Activated CD4-positive, alpha-beta T cell treated with anti-CD3 and anti-CD28 coated beads for 36 hours (primary cell): Measurements from ENCODE around the gene TREH. TPM values are rescaled to one million over a fixed set of nuclear protein-coding genes. Genes with fewer than 3 reads are reported as not detected.

Experiments
- ATAC-seq: fragments of 200-7000 bp; cut with Tn5 transposase; one replicate; pipeline ENCODE4 v1.10.0; 2021; ENCODE audit warnings: mild to moderate bottlenecking, moderate library complexity
- CTCF ChIA-PET: fragments of 350-600 bp; sonication (Branson Sonifier 250); formaldehyde crosslinking; loops from one replicate; lab custom pipeline; 2021; ENCODE audit warnings: antibody characterized with exemption; lab: Charles Lee
- POLR2A ChIA-PET: fragments of 350-600 bp; sonication (Branson Sonifier 250); formaldehyde crosslinking; loops from one replicate; lab custom pipeline; 2021; ENCODE audit warnings: antibody characterized with exemption, inconsistent platforms; lab: Charles Lee
- DNase-seq: peaks from one replicate; pipeline ENCODE4 v3.0.0-alpha.2; 2020
- H3K27ac Mint-ChIP-seq: one replicate; pipeline ENCODE4 v1.8.0; 2021; ENCODE audit warnings: mixed read lengths
- H3K27me3 Mint-ChIP-seq: one replicate; pipeline ENCODE4 v1.8.0; 2021; ENCODE audit warnings: mixed read lengths
- H3K36me3 Mint-ChIP-seq: one replicate; pipeline ENCODE4 v1.8.0; 2021; ENCODE audit warnings: low read depth, mixed read lengths
- H3K4me1 Mint-ChIP-seq: one replicate; pipeline ENCODE4 v1.8.0; 2021; ENCODE audit warnings: mixed read lengths
- H3K4me3 Mint-ChIP-seq: one replicate; pipeline ENCODE4 v1.8.0; 2021; ENCODE audit warnings: mild to moderate bottlenecking, moderate library complexity, mixed read lengths
- H3K9me3 Mint-ChIP-seq: one replicate; pipeline ENCODE4 v1.8.0; 2021; ENCODE audit warnings: low read depth, mixed read lengths
- intact Hi-C, 2 experiments: fragments of 100-400 bp; cut with DNase I in 1 of 2; cut with micrococcal nuclease in 1 of 2; formaldehyde crosslinking; loops; one replicate each; pipeline versions ENCODE4 v1.14.2 to v1.15.1; 2022 to 2024; cut with DNase I, micrococcal nuclease
- total RNA-seq, 2 experiments: library from RNA; stranded (reverse); gene quantifications; one replicate each; pipeline ENCODE4 v1.2.3, GENCODE V29; 2021

Gene TREH
- total RNA-seq, 2 experiments from 2014 or later, result not detected

DNA sequence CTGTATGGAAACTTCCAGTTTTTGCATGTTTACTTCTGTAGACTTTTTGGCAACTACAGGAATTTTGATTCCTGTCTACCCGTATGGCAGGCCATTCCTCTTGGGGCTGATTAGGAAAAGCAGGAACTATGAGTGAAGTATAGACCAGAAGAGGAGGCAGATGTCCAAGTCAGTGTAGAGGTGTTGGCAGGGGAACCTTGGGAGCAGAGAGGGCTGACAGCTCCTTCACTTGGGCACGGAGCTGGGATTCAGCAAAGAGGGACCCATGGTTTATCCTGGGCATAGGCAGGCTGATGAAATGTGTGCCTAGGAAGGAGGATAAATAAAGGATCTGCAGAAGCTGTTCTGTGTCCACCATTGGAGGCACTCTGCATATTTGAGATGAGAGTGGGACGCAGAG is 33.1 kb downstream of the TREH start:
- no peak overlapping the region for H3K27ac Mint-ChIP-seq
- H3K9me3 Mint-ChIP-seq, result no peaks in the 10 kb centered on the region
- no peak for ATAC-seq
- H3K4me3 Mint-ChIP-seq, result no peak overlapping the region
- intact Hi-C loops, result no loop called here
- CTCF ChIA-PET, result interaction anchor here (0.6 to 1.8 kb wide), 3 partner anchors 11 to 662 kb away, joined by 3 to 6 read pairs (median 5); no protein-coding TSS in a partner anchor
- H3K36me3 Mint-ChIP-seq, result no peaks in the 10 kb centered on the region
- no peaks in the 10 kb centered on the region for H3K27me3 Mint-ChIP-seq
- no peaks in the 10 kb centered on the region for H3K4me1 Mint-ChIP-seq
- POLR2A ChIA-PET, result interaction anchor here (0.7 kb wide), 1 partner anchor 40 kb away, joined by 3 read pairs; no protein-coding TSS in a partner anchor
- no peak for DNase-seq

- H3K9me3 Mint-ChIP-seq, result no peaks in the 10 kb centered on the region
- ATAC-seq, result no peak
- CTCF ChIA-PET, result interaction anchor here (0.7 to 2.1 kb wide), 3 partner anchors 15 to 36 kb away, joined by 3 to 4 read pairs (median 3); no protein-coding TSS in a partner anchor
Observed at GRCh38 chr11:118645066-118645715, 34.3 kb downstream of the TREH start.

GRCh38 chr11:118644496-118644895 is 35.0 kb downstream of the TREH start:
- Mint-ChIP-seq H3K36me3 (no peaks in the 10 kb centered on the region), H3K27ac (no peak overlapping the region), H3K4me1 (no peaks in the 10 kb centered on the region), H3K4me3 (no peak overlapping the region), H3K27me3 (no peaks in the 10 kb centered on the region), H3K9me3 (no peaks in the 10 kb centered on the region)
- no peak for DNase-seq
- CTCF ChIA-PET, result interaction anchor here (1.0 to 2.1 kb wide), 4 partner anchors 14 to 36 kb away, joined by 3 to 4 read pairs (median 3); no protein-coding TSS in a partner anchor
- POLR2A ChIA-PET, result no interaction called here
- no peak for ATAC-seq
- intact Hi-C loops, result no loop called here

More at GRCh38 chr11:118645066-118645715, 34.3 kb downstream of the TREH start:
- Mint-ChIP-seq H3K4me1 (no peaks in the 10 kb centered on the region), H3K4me3 (no peak overlapping the region), H3K27me3 (no peaks in the 10 kb centered on the region), H3K36me3 (no peaks in the 10 kb centered on the region), H3K27ac (no peak overlapping the region)
- intact Hi-C loops, result no loop called here
- POLR2A ChIA-PET, result no interaction called here
- DNase-seq, result no peak

- DNase-seq (no peak), ATAC-seq (no peak)
- POLR2A ChIA-PET, result no interaction called here
- Mint-ChIP-seq H3K4me1 (no peaks in the 10 kb centered on the region), H3K9me3 (no peaks in the 10 kb centered on the region), H3K27ac (no peak overlapping the region), H3K4me3 (no peak overlapping the region), H3K27me3 (no peaks in the 10 kb centered on the region), H3K36me3 (no peaks in the 10 kb centered on the region)
- intact Hi-C loops, result no loop called here
- CTCF ChIA-PET, result interaction anchor here (1.0 to 2.1 kb wide), 3 partner anchors 14 to 35 kb away, joined by 3 to 4 read pairs (median 3); no protein-coding TSS in a partner anchor
Observed at GRCh38 chr11:118643995-118644345, 35.5 kb downstream of the TREH start.

GRCh38 chr11:118643142-118643994 is 36.1 kb downstream of the TREH start:
- ATAC-seq (no peak), DNase-seq (no peak)
- CTCF ChIA-PET, result interaction anchor here (1.0 to 2.1 kb wide), 4 partner anchors 15 to 46 kb away, joined by 3 to 4 read pairs (median 3); no protein-coding TSS in a partner anchor
- Mint-ChIP-seq H3K9me3 (no peaks in the 10 kb centered on the region), H3K4me3 (no peak overlapping the region), H3K36me3 (no peaks in the 10 kb centered on the region), H3K4me1 (no peaks in the 10 kb centered on the region), H3K27me3 (no peaks in the 10 kb centered on the region), H3K27ac (no peak overlapping the region)
- POLR2A ChIA-PET, result interaction anchor here (0.6 kb wide), 1 partner anchor 38 kb away, joined by 3 read pairs; no protein-coding TSS in a partner anchor
- intact Hi-C loops, result no loop called here

DNA sequence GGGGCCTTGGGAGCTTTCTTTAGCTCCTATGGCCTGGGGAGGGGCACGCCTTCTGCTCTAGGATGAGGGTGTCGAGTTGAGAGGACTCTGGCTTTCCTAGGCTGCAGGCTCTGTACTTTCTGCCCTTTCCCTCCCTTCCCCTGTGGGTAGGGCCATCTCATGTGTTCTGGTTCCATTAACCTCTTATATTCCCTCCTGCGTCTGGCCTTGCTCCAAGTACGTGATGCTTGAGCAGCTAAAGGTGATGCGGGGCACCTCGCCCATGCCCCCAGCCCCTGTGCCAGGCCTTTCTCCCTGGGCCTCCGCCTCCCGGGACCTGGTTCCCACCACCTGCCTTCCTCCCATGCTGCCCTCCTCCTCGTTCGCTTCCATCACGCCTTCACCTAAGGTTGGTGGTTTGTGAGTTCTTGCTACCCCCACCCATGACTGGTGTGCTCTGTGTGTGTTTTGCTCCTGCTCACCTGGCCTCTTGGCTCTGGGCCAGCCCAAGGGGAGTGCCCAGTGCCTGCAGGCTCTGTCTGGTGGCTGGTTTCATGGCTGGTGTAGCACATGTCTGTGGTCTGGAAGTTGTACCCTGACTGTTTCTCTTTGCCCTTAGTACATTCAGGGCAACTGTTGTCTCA is 37.9 kb downstream of the TREH start:
- no peak overlapping the region for H3K27ac Mint-ChIP-seq

DNA sequence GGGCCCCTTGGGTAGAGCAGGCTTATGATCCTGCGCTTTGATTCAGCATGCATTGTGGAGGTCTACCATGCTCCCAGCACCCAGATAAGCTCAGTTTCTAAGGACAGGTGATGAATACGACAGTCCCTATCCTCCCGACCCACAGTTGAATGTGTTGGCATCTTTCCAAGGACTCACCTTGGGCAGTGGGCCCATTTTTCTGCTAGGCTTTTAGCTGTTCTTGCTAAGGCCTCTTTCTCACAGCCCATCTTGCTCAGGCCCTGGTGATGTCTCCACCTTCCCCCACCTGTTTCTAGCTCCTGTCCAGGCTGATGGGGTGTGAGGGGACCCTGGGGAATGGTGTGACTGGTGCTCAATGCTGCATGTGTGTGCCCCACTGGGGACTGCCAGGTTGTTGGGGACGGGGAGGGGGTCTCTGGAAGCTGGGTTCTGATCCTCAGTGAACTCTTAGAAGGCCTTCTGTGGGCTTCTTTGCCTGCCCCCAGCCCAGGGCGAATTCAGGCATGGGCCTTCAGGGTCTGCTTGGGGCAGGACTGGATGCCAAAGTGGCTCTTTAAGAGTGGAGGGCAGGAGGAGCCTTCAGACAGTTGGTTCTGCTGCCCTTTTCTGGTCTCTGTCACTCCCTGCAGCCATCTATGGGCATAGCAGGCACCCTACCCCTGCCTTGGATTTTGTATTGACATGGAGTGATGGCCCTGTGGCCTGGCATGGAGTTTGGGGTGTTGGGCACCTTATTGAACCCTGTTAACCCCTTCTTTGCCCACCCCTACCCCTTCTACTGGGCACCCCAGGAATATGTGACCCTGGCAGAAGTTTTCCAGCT is 38.9 kb downstream of the TREH start:
- no peak overlapping the region for H3K4me3 Mint-ChIP-seq
- no peak for DNase-seq
- no peaks in the 10 kb centered on the region for H3K4me1 Mint-ChIP-seq
- ChIA-PET POLR2A (interaction anchor here (0.6 kb wide), 1 partner anchor 201 kb away, joined by 4 read pairs; no protein-coding TSS in a partner anchor), CTCF (interaction anchor here (0.5 to 2.6 kb wide), 6 partner anchors 12 to 268 kb away, joined by 3 to 12 read pairs (median 4); no protein-coding TSS in a partner anchor)
- no peak overlapping the region for H3K27ac Mint-ChIP-seq
- no peaks in the 10 kb centered on the region for H3K27me3 Mint-ChIP-seq
- intact Hi-C loops, result no loop called here
- ATAC-seq, result no peak
- H3K36me3 Mint-ChIP-seq, result no peaks in the 10 kb centered on the region
- no peaks in the 10 kb centered on the region for H3K9me3 Mint-ChIP-seq

More for the DNA sequence above, 37.9 kb downstream of the TREH start:
- DNase-seq (no peak), ATAC-seq (no peak)
- H3K4me3 Mint-ChIP-seq, result no peak overlapping the region
- no peaks in the 10 kb centered on the region for H3K4me1 Mint-ChIP-seq
- POLR2A ChIA-PET, result no interaction called here
- CTCF ChIA-PET, result interaction anchor here (0.8 to 2.6 kb wide), 5 partner anchors 11 to 269 kb away, joined by 3 to 12 read pairs (median 4); no protein-coding TSS in a partner anchor
- no peaks in the 10 kb centered on the region for H3K9me3 Mint-ChIP-seq
- H3K27me3 Mint-ChIP-seq, result no peaks in the 10 kb centered on the region
- intact Hi-C loops, result no loop called here
- H3K36me3 Mint-ChIP-seq, result no peaks in the 10 kb centered on the region

DNA sequence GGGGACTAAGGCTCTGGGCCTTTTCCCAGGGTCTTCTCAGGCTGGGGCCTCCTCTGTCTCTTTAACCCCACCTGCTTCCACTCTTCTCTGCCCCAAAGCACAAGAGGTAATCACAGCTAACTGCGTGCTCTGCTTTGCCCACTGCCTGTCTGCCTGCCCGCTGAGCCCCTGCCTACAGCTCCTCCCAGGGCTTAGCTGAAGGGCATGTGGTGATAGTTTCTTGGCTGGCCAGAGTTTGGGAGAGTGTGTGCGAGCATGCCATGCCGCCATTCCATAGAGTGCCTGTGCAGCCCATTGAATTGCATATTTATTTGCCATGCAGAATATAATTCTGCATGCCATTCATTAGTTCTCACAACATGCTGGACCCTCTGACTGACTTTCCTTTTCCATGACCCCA is 39.6 kb downstream of the TREH start:
- ATAC-seq (no peak), DNase-seq (no peak)
- intact Hi-C loops, result no loop called here
- Mint-ChIP-seq H3K9me3 (no peaks in the 10 kb centered on the region), H3K4me1 (no peaks in the 10 kb centered on the region), H3K36me3 (no peaks in the 10 kb centered on the region), H3K4me3 (no peak overlapping the region), H3K27me3 (no peaks in the 10 kb centered on the region), H3K27ac (no peak overlapping the region)
- ChIA-PET CTCF (interaction anchor here (0.5 to 2.6 kb wide), 6 partner anchors 12 to 179 kb away, joined by 3 to 12 read pairs (median 4); no protein-coding TSS in a partner anchor), POLR2A (interaction anchor here (0.6 kb wide), 1 partner anchor 200 kb away, joined by 4 read pairs; no protein-coding TSS in a partner anchor)

DNA sequence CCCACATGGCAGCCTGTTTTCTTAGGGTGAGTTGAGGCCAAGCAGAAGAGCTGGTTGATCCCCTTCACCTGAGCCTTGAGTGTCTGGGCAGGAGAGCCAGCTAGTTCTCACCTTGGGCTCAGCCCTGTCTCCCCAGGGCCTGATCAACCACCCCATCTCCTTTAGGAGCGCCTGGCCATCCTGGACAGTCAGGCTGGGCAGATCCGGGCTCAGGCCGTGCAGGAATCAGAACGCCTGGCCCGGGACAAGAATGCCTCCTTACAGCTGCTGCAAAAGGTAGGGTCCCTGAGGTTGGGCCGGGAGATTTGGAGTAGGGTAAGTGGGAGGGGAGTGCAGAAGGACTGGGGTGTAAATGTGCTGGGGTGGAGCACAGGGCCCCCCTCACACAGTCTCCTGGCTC is 40.7 kb downstream of the TREH start:
- no peak overlapping the region for H3K27ac Mint-ChIP-seq
- no peaks in the 10 kb centered on the region for H3K27me3 Mint-ChIP-seq
- no peaks in the 10 kb centered on the region for H3K9me3 Mint-ChIP-seq
- intact Hi-C loops, result no loop called here
- ChIA-PET CTCF (interaction anchor here (0.6 kb wide), 1 partner anchor 394 kb away, joined by 4 read pairs; no protein-coding TSS in a partner anchor), POLR2A (no interaction called here)
- H3K4me1 Mint-ChIP-seq, result no peaks in the 10 kb centered on the region
- no peak overlapping the region for H3K4me3 Mint-ChIP-seq
- no peaks in the 10 kb centered on the region for H3K36me3 Mint-ChIP-seq
- ATAC-seq (no peak), DNase-seq (no peak)

GRCh38 chr11:118636569-118637290 is 42.7 kb downstream of the TREH start:
- Mint-ChIP-seq H3K27ac (no peak overlapping the region), H3K4me1 (no peaks in the 10 kb centered on the region), H3K4me3 (no peak overlapping the region), H3K36me3 (no peaks in the 10 kb centered on the region), H3K27me3 (no peaks in the 10 kb centered on the region), H3K9me3 (no peaks in the 10 kb centered on the region)
- ChIA-PET CTCF (interaction anchor here (0.6 to 3.5 kb wide), 10 partner anchors 12 to 465 kb away, joined by 3 to 16 read pairs (median 5); no protein-coding TSS in a partner anchor), POLR2A (no interaction called here)
- intact Hi-C loops, result no loop called here
- ATAC-seq (no peak), DNase-seq (no peak)
